Inflammatory macrophage (primary cell): ENCODE measurements around the gene DMRT2.

ENCODE experiments used
- DNase-seq, 2 donors: peaks; one replicate each; pipeline ENCODE4 v3.0.0-alpha.2; 2020 to 2022

The DMRT2 gene

DNA sequence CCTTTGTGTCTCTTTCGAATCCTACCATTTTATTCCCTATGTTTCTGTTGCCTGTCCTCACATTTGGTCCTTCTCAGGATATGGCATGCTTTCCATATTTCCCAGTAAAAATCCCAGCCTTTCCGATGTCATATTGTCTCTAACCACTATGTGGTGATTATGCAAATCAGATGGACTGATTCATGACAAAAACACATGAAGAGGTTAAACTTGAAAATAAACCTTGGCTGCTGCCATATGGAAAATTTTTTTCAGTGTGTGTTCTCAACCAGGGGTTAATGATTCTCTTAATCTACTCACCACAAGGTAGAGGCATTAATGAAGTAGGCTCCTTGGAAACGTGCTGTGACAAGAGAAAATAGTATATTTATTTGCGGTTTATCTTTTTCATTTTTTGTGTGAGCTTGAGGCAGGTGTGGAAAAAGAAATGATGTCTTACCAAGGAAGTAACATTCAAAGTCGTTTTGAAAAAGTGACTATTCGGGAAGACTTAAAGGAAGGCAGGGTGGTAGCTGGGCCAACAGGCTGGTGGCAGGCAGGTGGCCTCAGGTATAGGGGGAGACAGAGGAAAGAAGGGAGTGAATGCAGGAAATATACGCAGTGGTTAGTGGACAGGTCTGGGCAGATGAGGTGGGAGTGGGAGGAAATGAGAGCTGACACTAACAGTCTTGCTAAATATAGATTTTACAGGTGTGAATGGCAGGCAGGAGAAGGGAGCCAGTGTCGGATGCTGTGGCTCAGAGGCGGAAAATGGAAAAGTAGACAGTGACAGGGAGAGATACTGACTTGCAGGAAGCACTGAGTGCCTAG is 46.2 kb downstream of the DMRT2 start:
- DNase-seq = no peak

DNA sequence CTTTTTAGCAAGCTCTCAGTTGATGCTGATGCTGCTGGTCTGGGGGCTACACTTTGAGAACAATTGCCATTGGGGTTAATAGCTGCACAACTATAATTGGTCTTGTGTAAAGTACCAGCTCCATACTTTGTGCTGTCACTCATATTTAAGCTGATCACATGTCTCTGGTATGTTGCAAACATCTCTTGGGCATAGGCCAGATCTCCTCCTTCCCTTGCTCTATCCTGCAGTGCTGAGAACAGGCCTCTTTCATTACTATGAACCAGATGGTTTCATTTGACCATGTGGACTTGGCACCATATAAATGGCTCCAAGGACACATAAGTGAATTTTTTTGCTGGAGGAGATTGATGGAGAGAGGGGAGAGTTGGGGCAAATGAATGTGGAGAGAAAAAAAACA is 48.4 kb downstream of the DMRT2 start:
- no peak for DNase-seq

DNA sequence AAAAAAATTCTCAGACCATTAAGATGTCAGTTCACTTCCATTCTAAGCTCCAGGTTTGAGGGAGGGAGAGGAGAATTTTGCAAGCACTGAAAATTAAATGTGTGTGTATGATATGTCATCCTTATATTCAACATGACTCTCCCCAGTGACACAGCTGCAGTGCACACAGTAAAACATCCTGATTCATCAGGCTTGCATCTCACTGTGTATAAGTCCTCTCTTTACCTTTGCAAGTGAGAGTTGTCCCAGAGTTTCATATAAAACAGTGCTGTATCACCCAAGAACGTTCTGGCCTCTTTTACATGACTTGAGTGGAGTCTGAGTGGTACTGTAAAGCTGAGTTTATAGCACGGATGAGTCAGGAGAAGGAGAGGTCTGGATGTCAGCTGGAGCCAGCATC is 50.0 kb downstream of the DMRT2 start:
- no peak for DNase-seq

DNA sequence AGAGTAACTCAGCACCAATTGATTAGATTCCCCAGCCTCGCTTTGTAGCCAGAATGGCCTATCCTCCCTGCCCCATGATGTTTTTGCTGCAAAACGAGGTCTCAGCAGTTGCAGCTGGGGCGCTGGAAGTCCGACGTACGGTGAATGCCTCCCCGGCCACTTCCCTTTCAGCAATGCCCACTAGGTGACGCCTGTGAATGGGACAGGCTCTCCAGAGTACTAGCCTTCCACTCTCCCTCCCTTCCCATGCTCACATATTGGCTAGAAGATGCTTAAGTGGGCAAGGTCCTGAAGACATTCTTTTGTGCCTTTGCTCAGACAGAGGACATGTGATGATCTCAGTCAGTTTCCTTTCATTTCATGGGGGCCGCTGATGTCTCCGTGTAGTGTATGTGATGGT is 50.8 kb downstream of the DMRT2 start:
- peak in 1 of 2 donors; percentile 14 for DNase-seq

DNA sequence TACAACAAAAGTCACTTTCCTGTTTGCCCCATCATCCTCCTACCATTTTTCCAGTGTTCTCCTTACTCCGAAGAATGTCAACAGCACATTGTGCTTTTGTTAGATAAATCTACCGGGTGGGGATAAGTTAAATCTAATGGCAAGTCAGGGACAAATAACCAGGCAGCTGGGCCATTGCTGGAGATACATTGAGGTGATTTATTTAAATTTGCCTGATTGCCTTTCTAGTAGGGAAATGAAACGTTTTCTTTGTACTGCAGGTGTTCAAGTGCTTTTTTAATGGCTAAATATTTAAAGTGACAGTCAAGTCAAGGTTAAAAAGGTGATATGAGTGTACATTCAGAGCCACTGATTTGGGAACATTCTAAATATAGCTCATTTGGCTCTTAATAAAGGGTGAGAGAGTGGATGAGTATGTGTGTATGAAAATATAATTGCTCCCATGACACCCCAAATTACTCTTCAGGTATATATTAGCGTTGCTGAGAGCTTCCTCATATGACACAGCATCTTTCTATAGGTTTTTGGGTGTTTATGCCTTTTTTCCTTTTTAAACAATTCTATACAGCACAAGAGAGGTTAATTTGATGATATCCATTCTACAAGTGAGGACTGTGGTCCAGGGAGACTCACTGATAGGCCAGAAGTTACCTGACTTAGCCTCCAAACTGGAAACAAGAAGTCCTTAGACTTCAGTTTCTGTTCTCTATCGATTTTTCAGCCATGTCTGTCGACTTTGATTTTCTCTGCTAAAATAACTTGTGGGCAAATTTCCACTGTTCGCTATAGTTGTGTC is 51.9 kb downstream of the DMRT2 start:
- no peak for DNase-seq

DNA sequence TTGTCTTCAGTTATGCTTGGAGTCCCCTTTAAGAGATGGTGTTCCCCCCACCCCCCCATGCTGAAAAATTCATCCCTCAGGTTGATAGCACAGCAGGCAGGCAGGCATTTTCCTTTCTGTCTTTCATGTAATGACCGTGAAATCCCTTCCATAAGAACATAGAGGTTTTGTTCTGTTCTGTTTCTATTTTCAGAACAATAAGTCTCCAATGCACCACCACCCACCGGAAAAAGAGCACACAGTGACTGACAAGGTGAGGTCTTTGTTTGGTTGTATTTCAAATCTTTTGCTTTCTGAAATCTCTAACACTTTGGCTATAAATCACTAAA is 52.4 kb downstream of the DMRT2 start:
- DNase-seq = no peak
